ENCODE results near the gene TMEM126B. TPM values are rescaled to one million over a fixed set of nuclear protein-coding genes. Genes with fewer than 3 reads are reported as not detected.
"Not testable (repeated sequence)": the region's sequence is repeated elsewhere in the genome, so short reads cannot be mapped to it uniquely, and the experiment has no call there.

TMEM126B gene
- total RNA-seq, 1 donor from 2014 or later = 52.2 TPM

- Mint-ChIP-seq H3K36me3 (ENCODE audit: low read depth) (peaks cover 2% of the 10 kb centered on the region), H3K4me3 (no peak overlapping the region), H3K9me3 (no peaks in the 10 kb centered on the region), H3K27me3 (peaks cover 11% of the 10 kb centered on the region), H3K4me1 (peaks cover 12% of the 10 kb centered on the region), H3K27ac (no peak overlapping the region)
- intact Hi-C loops (cut with micrococcal nuclease) = no loop called here
- DNase-seq = no peak
Observed at GRCh38 chr11:85619499-85619898, 8.9 kb upstream of the TMEM126B start.

DNA sequence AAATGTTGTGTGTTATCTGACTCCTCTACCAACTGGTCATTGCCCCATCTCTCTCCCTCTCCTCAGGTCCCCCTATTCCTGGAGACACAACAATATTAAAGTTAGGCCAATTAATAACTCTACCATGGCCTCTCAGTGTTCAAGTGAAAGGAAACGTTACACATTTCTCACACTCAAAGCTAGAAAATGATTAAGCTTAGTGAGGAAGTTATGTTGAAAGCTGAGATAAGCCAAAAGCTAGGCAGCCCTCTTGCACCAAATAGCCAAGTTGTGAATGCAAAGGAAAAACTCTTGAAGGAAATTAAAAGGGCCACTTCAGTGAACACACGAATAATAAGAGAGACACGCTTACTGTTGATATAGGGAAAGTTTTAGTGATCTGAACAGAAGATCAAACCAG is 8.1 kb upstream of the TMEM126B start:
- intact Hi-C loops (cut with micrococcal nuclease) = no loop called here
- H3K36me3 Mint-ChIP-seq (ENCODE audit: low read depth) = peaks cover 2% of the 10 kb centered on the region
- H3K9me3 Mint-ChIP-seq = no peaks in the 10 kb centered on the region
- H3K27ac Mint-ChIP-seq = no peak overlapping the region
- peaks cover 16% of the 10 kb centered on the region for H3K4me1 Mint-ChIP-seq
- DNase-seq = no peak
- peaks cover 11% of the 10 kb centered on the region for H3K27me3 Mint-ChIP-seq
- no peak overlapping the region for H3K4me3 Mint-ChIP-seq

DNA sequence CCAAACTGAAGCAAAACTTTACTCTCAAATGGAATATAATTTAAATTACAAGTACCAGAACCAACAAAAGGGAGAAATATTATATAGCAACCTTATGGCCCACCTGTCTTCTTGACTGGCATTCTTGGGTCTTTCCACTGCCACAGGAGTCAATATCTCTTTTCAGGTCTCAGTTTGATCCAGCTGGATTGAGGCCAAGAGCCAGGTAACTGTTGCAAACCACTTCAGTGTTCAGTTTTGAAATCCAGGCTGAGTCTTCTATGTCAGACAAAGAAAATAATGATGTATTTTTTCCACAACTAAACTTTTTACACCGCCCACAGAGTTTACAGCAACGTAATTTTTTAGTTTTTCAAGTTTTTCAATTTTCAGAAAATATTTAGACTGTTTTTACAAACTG is 1.9 kb upstream of the TMEM126B start:
- Mint-ChIP-seq H3K27ac (peak overlapping the region; percentile 30), H3K27me3 (peaks cover 2% of the 10 kb centered on the region), H3K9me3 (no peaks in the 10 kb centered on the region), H3K4me3 (peak overlapping the region; percentile 96), H3K36me3 (ENCODE audit: low read depth) (peaks cover 12% of the 10 kb centered on the region), H3K4me1 (peaks cover 43% of the 10 kb centered on the region)
- intact Hi-C loops (cut with micrococcal nuclease) = loop anchor here (2.0 to 5.0 kb wide), 2 partner anchors 32 to 1181 kb away; no protein-coding TSS in a partner anchor
- DNase-seq = peak; percentile 54

DNA sequence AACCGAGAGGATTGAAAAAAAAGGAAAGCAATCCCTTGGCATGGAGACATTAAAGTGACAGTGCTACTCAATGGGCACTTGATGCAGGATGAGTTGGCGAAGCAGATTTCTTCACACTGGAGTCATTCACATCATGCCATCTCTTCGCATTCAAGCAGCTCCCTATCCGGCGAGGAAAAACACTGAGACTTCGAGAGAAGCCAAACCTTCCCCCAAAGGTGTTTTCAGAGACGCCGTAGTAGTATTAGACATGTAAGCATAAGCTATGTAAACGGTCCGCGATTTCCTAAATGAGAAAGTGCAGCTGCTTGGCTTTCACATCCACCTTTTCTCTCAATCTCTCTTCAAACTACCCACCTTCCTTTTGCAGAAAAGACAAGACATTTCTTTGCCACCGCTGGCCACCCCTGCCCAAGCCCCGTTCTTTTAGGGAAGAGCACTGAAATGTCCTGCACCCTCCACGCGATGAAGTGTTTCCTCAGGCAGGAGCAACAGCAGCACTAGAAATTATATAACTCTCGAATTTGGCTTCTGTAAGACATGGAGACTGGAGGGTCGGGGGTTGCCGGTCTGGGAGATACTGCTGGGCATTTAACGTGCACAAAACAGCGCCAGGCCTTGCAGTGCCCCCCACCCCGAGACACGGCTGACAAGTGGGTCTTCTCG is 928 bp upstream of the TMEM126B start, which contains the start of gene DLG2:
Gene DLG2 (minus strand): TSS at position 13 of the 666 bp plus-strand sequence.
- Mint-ChIP-seq H3K27ac (peak within 1 kb of the TSS; percentile 95), H3K27me3 (peaks cover 2% of the 10 kb centered on the region), H3K9me3 (no peaks in the 10 kb centered on the region), H3K36me3 (ENCODE audit: low read depth) (peaks cover 16% of the 10 kb centered on the region), H3K4me3 (peak within 1 kb of the TSS; percentile 96), H3K4me1 (peaks cover 43% of the 10 kb centered on the region)
- intact Hi-C loops (cut with micrococcal nuclease) = loop anchor here (2.0 to 5.0 kb wide), 2 partner anchors 33 to 1180 kb away; no protein-coding TSS in a partner anchor
- peak; percentile 76 for DNase-seq

- H3K27ac Mint-ChIP-seq = peak overlapping the region; percentile 95
- H3K4me3 Mint-ChIP-seq = peak overlapping the region; percentile 96
- H3K27me3 Mint-ChIP-seq = peaks cover 2% of the 10 kb centered on the region
- intact Hi-C loops (cut with micrococcal nuclease) = loop anchor here (1.0 to 5.0 kb wide), 8 partner anchors 18 to 1178 kb away; partner anchors contain the start of genes EED, HIKESHI, PICALM and TMEM126A
- peaks cover 42% of the 10 kb centered on the region for H3K4me1 Mint-ChIP-seq
- no peak for DNase-seq
- H3K9me3 Mint-ChIP-seq = no peaks in the 10 kb centered on the region
- H3K36me3 Mint-ChIP-seq (ENCODE audit: low read depth) = peaks cover 23% of the 10 kb centered on the region
Observed at GRCh38 chr11:85628771-85629341, 463 bp downstream of the TMEM126B start.

- Mint-ChIP-seq H3K36me3 (ENCODE audit: low read depth) (peaks cover 48% of the 10 kb centered on the region), H3K27me3 (no peaks in the 10 kb centered on the region)
- intact Hi-C loops (cut with micrococcal nuclease) = no loop called here
Observed at GRCh38 chr11:85634747-85635146, 6.4 kb downstream of the TMEM126B start.

DNA sequence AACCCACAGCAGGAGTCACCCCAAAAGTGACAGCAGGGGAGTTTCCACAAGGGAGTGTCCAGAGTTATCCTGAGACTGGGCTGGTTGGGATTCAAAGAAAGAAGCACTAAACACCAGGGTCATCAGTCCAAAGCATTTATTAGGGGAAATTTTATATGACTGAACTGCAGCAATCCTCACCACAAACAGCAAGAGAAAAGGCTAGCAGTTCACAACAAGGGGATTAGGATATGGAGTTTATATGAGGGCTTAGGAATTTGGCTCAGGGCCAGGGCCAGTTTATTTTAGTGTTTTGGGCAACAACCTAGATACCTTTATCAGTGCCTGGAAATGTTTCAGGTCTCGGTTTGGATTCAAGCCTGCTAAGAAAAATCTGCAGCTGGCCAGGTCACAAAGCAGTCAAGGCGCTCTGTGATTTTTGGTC is 14.8 kb downstream of the TMEM126B start:
- intact Hi-C loops (cut with micrococcal nuclease) = no loop called here
- Mint-ChIP-seq H3K27ac (no peak overlapping the region), H3K9me3 (no peaks in the 10 kb centered on the region), H3K36me3 (ENCODE audit: low read depth) (peaks cover 11% of the 10 kb centered on the region), H3K4me1 (no peaks in the 10 kb centered on the region), H3K27me3 (peaks cover 33% of the 10 kb centered on the region), H3K4me3 (no peak overlapping the region)
- no peak for DNase-seq

More at GRCh38 chr11:85634747-85635146, 6.4 kb downstream of the TMEM126B start:
- Mint-ChIP-seq H3K9me3 (no peaks in the 10 kb centered on the region), H3K4me3 (no peak overlapping the region), H3K4me1 (peaks cover 8% of the 10 kb centered on the region), H3K27ac (no peak overlapping the region)
- DNase-seq = no peak

GRCh38 chr11:85647078-85647477 is 18.7 kb downstream of the TMEM126B start:
- intact Hi-C loops (cut with micrococcal nuclease) = loop anchor here (1.0 kb wide), 1 partner anchor 19 kb away; the partner anchor contains the start of gene TMEM126B
- Mint-ChIP-seq H3K27me3 (peaks cover 26% of the 10 kb centered on the region), H3K4me1 (peaks cover 13% of the 10 kb centered on the region), H3K36me3 (ENCODE audit: low read depth) (peaks cover 13% of the 10 kb centered on the region), H3K27ac (peak overlapping the region; percentile 98), H3K9me3 (no peaks in the 10 kb centered on the region), H3K4me3 (peak overlapping the region; percentile 98)
- DNase-seq = peak; percentile 54

DNA sequence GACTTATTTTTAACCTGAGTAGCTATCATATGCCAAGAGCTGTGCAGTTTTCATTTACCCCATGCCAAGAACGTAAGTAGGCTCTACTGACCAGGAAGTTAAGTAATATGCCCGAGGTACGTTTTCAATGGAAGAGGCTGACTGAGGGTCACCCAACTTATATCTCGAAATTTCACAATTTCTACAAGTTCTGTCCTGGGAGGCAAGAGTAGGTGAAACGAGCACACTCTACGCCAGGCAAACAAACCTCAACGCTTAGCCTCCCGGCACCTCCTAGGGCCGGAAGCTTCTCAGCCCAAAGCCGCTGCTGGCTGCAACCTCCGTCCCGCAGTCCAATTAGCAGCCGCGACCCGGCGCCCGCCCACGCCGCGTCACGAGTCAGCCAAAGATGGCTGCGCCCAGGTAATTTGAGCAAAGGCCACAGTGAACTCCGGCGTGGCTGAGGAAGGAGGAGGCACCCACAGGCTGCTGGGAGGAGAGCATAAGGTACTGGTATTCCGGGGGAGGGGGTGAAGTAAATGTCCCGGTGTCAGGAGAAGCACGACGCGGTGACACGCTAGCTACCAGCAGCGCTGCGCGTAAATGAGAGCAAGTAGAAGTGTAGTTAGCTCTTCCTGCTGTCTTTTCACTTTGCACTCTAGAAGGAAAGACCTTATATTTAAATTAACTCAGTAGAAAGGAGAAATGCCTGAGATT is 19.4 kb downstream of the TMEM126B start, which contains the start of gene TMEM126A:
Gene TMEM126A (plus strand): TSS at position 364 of the 696 bp plus-strand sequence. CDS start 2,289 bp downstream, outside the sequence.
- Mint-ChIP-seq H3K9me3 (no peaks in the 10 kb centered on the region), H3K4me1 (peaks cover 15% of the 10 kb centered on the region), H3K36me3 (ENCODE audit: low read depth) (peaks cover 16% of the 10 kb centered on the region), H3K27ac (peak within 1 kb of the TSS; percentile 98), H3K4me3 (peak within 1 kb of the TSS; percentile 98), H3K27me3 (peaks cover 23% of the 10 kb centered on the region)
- DNase-seq = peak; percentile 97
- intact Hi-C loops (cut with micrococcal nuclease) = loop anchor here (1.0 kb wide), 2 partner anchors 17 to 19 kb away; partner anchors contain the start of gene TMEM126B

DNA sequence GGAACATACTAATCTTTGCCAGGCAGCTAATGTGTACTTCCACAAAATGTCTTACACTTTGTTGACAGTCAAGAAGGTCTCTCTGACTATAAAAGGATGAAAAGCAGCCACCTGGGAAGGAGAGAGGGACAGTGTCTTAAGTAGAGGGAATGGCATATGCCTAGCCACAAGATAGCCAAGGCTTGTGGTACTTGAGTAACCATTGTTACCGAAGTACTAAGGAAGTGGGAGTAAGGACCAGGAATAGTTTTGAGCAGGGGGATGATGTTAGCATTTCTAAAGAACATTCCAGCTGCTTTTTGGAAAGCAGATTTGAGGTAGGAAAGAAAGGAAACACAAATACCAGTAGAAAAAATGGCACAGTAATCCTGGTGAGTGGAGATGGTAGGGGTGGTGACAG is 22.7 kb downstream of the TMEM126B start:
- Mint-ChIP-seq H3K27ac (no peak overlapping the region), H3K4me3 (no peak overlapping the region), H3K36me3 (ENCODE audit: low read depth) (peaks cover 26% of the 10 kb centered on the region), H3K4me1 (peaks cover 25% of the 10 kb centered on the region), H3K9me3 (no peaks in the 10 kb centered on the region), H3K27me3 (no peaks in the 10 kb centered on the region)
- DNase-seq = no peak
- intact Hi-C loops (cut with micrococcal nuclease) = no loop called here

- intact Hi-C loops (cut with micrococcal nuclease) = no loop called here
- no peak for DNase-seq
- peaks cover 34% of the 10 kb centered on the region for H3K36me3 Mint-ChIP-seq (ENCODE audit: low read depth)
- H3K9me3 Mint-ChIP-seq = no peaks in the 10 kb centered on the region
- H3K4me1 Mint-ChIP-seq = peaks cover 30% of the 10 kb centered on the region
- no peaks in the 10 kb centered on the region for H3K27me3 Mint-ChIP-seq
- peak overlapping the region; percentile 12 for H3K27ac Mint-ChIP-seq
- H3K4me3 Mint-ChIP-seq = no peak overlapping the region
Observed at GRCh38 chr11:85652786-85653447, 24.5 kb downstream of the TMEM126B start.

DNA sequence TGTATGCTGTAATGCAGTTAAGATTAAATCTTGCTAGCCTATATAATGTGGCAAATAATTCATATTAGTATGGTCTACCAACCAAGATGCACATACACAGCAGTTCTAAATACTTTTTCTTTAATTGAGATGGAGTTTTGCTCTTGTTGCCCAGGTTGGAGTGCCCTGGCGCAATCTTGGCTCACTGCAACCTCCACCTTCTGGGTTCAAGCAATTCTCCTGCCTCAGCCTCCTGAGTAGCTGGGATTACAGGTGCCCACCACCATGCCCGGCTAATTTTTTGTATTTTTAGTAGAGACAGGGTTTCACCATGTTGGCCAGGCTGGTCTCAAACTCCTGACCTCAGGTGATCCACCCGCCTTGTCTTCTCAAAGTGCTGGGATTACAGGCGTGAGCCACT is 25.9 kb downstream of the TMEM126B start:
- H3K27me3 Mint-ChIP-seq; H3K4me3 Mint-ChIP-seq; intact Hi-C loops (cut with micrococcal nuclease); H3K27ac Mint-ChIP-seq; DNase-seq; H3K9me3 Mint-ChIP-seq: not testable (repeated sequence)
- Mint-ChIP-seq H3K36me3 (ENCODE audit: low read depth) (peaks cover 44% of the 10 kb centered on the region), H3K4me1 (peaks cover 30% of the 10 kb centered on the region)

- intact Hi-C loops (cut with micrococcal nuclease) = no loop called here
- Mint-ChIP-seq H3K27me3 (no peaks in the 10 kb centered on the region), H3K4me3 (no peak overlapping the region), H3K9me3 (no peaks in the 10 kb centered on the region), H3K27ac (peak overlapping the region; percentile 25), H3K36me3 (ENCODE audit: low read depth) (peaks cover 58% of the 10 kb centered on the region), H3K4me1 (peaks cover 39% of the 10 kb centered on the region)
- no peak for DNase-seq
Observed at GRCh38 chr11:85656777-85657176, 28.4 kb downstream of the TMEM126B start.
